Measurements from ENCODE around the gene MADD.

DNA sequence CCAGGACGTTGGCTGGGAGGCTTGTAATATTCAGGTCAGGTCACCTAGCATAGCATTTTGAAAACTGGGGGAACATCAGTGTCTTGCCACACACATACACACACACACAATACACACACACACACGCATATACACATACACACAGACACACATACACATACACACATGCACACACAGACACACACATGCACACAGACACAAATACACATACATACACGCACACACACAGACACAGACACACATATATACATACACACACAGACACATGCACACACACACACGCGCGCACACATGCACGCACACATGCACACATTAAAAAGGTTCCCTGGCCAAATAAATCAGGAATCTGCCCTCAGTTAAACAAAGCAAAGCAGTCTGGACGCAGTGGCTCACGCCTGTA, 70.1 kb downstream of the MADD start:
- no peak for TF ChIP-seq POLR2A (IDR thresholded peaks at IDR 0.05; ENCODE audit: low read depth, low read length)
- TF ChIP-seq, protein P1, sequence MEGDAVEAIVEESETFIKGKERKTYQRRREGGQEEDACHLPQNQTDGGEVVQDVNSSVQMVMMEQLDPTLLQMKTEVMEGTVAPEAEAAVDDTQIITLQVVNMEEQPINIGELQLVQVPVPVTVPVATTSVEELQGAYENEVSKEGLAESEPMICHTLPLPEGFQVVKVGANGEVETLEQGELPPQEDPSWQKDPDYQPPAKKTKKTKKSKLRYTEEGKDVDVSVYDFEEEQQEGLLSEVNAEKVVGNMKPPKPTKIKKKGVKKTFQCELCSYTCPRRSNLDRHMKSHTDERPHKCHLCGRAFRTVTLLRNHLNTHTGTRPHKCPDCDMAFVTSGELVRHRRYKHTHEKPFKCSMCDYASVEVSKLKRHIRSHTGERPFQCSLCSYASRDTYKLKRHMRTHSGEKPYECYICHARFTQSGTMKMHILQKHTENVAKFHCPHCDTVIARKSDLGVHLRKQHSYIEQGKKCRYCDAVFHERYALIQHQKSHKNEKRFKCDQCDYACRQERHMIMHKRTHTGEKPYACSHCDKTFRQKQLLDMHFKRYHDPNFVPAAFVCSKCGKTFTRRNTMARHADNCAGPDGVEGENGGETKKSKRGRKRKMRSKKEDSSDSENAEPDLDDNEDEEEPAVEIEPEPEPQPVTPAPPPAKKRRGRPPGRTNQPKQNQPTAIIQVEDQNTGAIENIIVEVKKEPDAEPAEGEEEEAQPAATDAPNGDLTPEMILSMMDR (IDR thresholded peaks at IDR 0.05; ENCODE audit: extremely low read depth in 1 of 2, insufficient read depth in 1 of 2, low read depth in 1 of 2, low read length in 2 of 2): no peak
- no peak for TF ChIP-seq POLR2AphosphoS5 (IDR thresholded peaks at IDR 0.05; ENCODE audit: insufficient read depth, low read depth, low read length)
- TF ChIP-seq EZH2 (IDR thresholded peaks at IDR 0.05; ENCODE audit: borderline replicate concordance, low read depth, low read length, severe bottlenecking): no peak
- TF ChIP-seq MYC (IDR thresholded peaks at IDR 0.05; ENCODE audit: low read depth, low read length): no peak

All from endothelial cell of umbilical vein (primary cell).